MM.1S (cell line): ENCODE data around the gene NET1.

Experiments
- CTCF ChIP-seq: fragments of 300-600 bp; sonication (generic); IDR thresholded peaks from 2 replicates; pipeline ENCODE4 v1.5.1; 2016; ENCODE audit warnings: antibody characterized with exemption, low read length, mixed read lengths
- EZH2 ChIP-seq: fragments of 300-600 bp; sonication (generic); optimal IDR thresholded peaks from 2 replicates; pipeline ENCODE3; 2017; ENCODE audit warnings: low read depth, mild to moderate bottlenecking, antibody characterized with exemption, low read length, mixed read lengths
- EZH2phosphoT487 ChIP-seq: fragments of 300-600 bp; sonication (generic); IDR thresholded peaks from 2 replicates; pipeline ENCODE4 v1.6.1; 2018; ENCODE audit warnings: antibody characterized with exemption, low read length

- TF ChIP-seq CTCF (peak; percentile 73), EZH2phosphoT487 (no peak), EZH2 (no peak)
These were observed 21.8 kb downstream of the NET1 start for GRCh38 chr10:5434017-5434753.
